K562 (cell line): ENCODE data around the gene FCGR3A. TPM values are rescaled to one million over a fixed set of nuclear protein-coding genes. Genes with fewer than 3 reads are reported as not detected.
A peak's percentile ranks its signal among the peaks of the same experiment; 100 is the strongest.
"Not testable (repeated sequence)": the region's sequence is repeated elsewhere in the genome, so short reads cannot be mapped to it uniquely, and the experiment has no call there.

ENCODE experiments used
- MTA1 ChIP-seq: fragments of 450-650 bp; IDR thresholded peaks from 2 replicates; pipeline ENCODE4 v1.6.1; 2017; ENCODE audit warnings: borderline replicate concordance
- NCOA2 ChIP-seq, 2 experiments: fragments of 450-650 bp; IDR thresholded peaks; 2 replicates each; pipeline ENCODE4 v1.6.1; 2018; ENCODE audit warnings: mild to moderate bottlenecking in 2 of 2, moderate library complexity in 1 of 2; ENCODE audit not compliant: partially characterized antibody in 2 of 2
- NONO ChIP-seq, 2 experiments: fragments of 200-400 bp in 1 of 2; fragments of 450-650 bp in 1 of 2; formaldehyde crosslinking in 1 of 2; IDR thresholded peaks; 2 replicates each; pipeline ENCODE4 v1.6.1; 2017; ENCODE audit warnings: low read depth in 2 of 2, mild to moderate bottlenecking in 2 of 2, moderate library complexity in 2 of 2, low read length in 1 of 2
- POLR2H ChIP-seq: IDR thresholded peaks from 2 replicates; pipeline ENCODE4 v1.6.1; 2016; ENCODE audit warnings: missing genetic modification characterization, low read depth, mild to moderate bottlenecking, control low read depth, missing compliant biosample characterization, moderate library complexity
- TEAD4 ChIP-seq, 2 experiments: sonication (generic) in 1 of 2; formaldehyde crosslinking in 1 of 2; IDR thresholded peaks; 2 replicates each; pipeline versions ENCODE4 v1.6.1 to v1.8.0; 2012 to 2022; ENCODE audit warnings: borderline replicate concordance in 1 of 2, inconsistent platforms in 1 of 2, low read length in 1 of 2, mild to moderate bottlenecking in 1 of 2, missing genetic modification reagents in 1 of 2
- THRAP3 ChIP-seq: fragments of 450-650 bp; IDR thresholded peaks from 2 replicates; pipeline ENCODE4 v1.6.1; 2016; ENCODE audit warnings: mild to moderate bottlenecking, inconsistent platforms, borderline replicate concordance
- polyA plus RNA-seq, 8 experiments: library from polyadenylated mRNA; depleted of rRNA in 4 of 8; stranded (reverse) in 5 of 8; unstranded in 3 of 8; fragments of >200 nt; fragmentation: Nextera tagmentation in 2 of 8; fragmentation: Illumina TruSeq in 1 of 8; extraction: Ambion mirVana in 2 of 8; extraction: Trizol in 1 of 8; gene quantifications; 2 replicates each; pipeline versions ENCODE4 v1.2.1 to v1.2.3, GENCODE V29; 2011 to 2014; ENCODE audit warnings: inconsistent platforms in 1 of 8, missing spikeins in 1 of 8
- total RNA-seq, 7 experiments: library from RNA; depleted of rRNA in 6 of 7; stranded (reverse); fragments of >200 nt in 6 of 7; fragmentation: Illumina TruSeq in 2 of 7; extraction: Trizol in 2 of 7; gene quantifications; 2 replicates each; pipeline versions ENCODE4 v1.2.1 to v1.2.3, GENCODE V29; 2011 to 2021; ENCODE audit warnings: low replicate concordance in 1 of 7
- TF ChIP-seq, protein P1 (sequence below): sonication (generic); formaldehyde crosslinking; IDR thresholded peaks from 2 replicates; pipeline ENCODE4 v1.8.0; 2023; ENCODE audit warnings: mild to moderate bottlenecking, missing genetic modification reagents
- TF ChIP-seq, protein P2 (sequence below): fragments of 450-650 bp; IDR thresholded peaks from 2 replicates; pipeline ENCODE4 v1.6.1; 2017; ENCODE audit warnings: antibody characterized with exemption, mild to moderate bottlenecking
- TF ChIP-seq, protein P3 (sequence below): fragments of 250-450 bp; sonication (Bioruptor Pico); IDR thresholded peaks from 2 replicates; pipeline ENCODE4 v1.8.0; 2022; ENCODE audit warnings: inconsistent platforms
- TF ChIP-seq, protein P4 (sequence below): IDR thresholded peaks from 3 replicates; pipeline ENCODE4 v1.6.1; 2011; ENCODE audit warnings: borderline replicate concordance, mild to moderate bottlenecking, moderate library complexity; ENCODE audit not compliant: insufficient read length; ENCODE audit errors: extremely low read depth

Gene FCGR3A
- total and polyA plus RNA-seq, 9 of the 15 experiments (the other 6 are each of a cell fraction or from before 2014, with no cell fraction given) = 0.04 to 0.29 (median 0.14) TPM; not detected in 3

DNA sequence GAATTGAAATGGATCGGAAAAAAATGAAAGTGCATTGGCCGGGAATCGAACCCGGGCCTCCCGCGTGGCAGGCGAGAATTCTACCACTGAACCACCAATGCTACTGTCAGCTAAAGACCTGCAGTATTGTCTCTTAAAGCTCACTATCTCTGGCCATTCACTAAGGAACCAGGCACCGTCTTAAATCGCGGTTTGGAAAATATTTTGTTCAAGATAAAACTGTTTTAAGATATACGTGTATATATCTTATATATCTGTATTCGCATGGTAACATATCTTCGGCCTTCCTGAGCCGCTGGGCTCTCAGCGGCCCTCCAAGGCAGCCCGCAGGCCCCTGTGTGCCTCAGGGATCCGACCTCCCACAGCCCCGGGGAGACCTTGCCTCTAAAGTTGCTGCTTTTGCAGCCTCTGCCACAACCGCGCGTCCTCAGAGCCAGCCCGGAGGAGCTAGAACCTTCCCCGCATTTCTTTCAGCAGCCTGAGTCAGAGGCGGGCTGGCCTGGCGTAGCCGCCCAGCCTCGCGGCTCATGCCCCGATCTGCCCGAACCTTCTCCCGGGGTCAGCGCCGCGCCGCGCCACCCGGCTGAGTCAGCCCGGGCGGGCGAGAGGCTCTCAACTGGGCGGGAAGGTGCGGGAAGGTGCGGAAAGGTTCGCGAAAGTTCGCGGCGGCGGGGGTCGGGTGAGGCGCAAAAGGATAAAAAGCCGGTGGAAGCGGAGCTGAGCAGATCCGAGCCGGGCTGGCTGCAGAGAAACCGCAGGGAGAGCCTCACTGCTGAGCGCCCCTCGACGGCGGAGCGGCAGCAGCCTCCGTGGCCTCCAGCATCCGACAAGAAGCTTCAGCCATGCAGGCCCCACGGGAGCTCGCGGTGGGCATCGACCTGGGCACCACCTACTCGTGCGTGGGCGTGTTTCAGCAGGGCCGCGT is 25.5 kb downstream of the FCGR3A start, which contains the start of gene HSPA6 (continued):
- peak in 1 of 2 experiments; percentile 62; a peak in 1 of 4 replicates for TF ChIP-seq NONO (IDR thresholded peaks at IDR 0.05; ENCODE audit: low read depth in 2 of 2, low read length in 1 of 2)
- TF ChIP-seq, protein P1, sequence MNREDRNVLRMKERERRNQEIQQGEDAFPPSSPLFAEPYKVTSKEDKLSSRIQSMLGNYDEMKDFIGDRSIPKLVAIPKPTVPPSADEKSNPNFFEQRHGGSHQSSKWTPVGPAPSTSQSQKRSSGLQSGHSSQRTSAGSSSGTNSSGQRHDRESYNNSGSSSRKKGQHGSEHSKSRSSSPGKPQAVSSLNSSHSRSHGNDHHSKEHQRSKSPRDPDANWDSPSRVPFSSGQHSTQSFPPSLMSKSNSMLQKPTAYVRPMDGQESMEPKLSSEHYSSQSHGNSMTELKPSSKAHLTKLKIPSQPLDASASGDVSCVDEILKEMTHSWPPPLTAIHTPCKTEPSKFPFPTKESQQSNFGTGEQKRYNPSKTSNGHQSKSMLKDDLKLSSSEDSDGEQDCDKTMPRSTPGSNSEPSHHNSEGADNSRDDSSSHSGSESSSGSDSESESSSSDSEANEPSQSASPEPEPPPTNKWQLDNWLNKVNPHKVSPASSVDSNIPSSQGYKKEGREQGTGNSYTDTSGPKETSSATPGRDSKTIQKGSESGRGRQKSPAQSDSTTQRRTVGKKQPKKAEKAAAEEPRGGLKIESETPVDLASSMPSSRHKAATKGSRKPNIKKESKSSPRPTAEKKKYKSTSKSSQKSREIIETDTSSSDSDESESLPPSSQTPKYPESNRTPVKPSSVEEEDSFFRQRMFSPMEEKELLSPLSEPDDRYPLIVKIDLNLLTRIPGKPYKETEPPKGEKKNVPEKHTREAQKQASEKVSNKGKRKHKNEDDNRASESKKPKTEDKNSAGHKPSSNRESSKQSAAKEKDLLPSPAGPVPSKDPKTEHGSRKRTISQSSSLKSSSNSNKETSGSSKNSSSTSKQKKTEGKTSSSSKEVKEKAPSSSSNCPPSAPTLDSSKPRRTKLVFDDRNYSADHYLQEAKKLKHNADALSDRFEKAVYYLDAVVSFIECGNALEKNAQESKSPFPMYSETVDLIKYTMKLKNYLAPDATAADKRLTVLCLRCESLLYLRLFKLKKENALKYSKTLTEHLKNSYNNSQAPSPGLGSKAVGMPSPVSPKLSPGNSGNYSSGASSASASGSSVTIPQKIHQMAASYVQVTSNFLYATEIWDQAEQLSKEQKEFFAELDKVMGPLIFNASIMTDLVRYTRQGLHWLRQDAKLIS (CRISPR knock-in tag) = 0 out of 2 replicates have a peak, but pooled peaks have one; percentile 36
- TF ChIP-seq MTA1 = 0 out of 2 replicates have a peak, but pooled peaks have one; percentile 61
- peak in 1 of 2 experiments; percentile 62 for TF ChIP-seq NCOA2 (IDR thresholded peaks at IDR 0.05; ENCODE audit: partially characterized antibody in 2 of 2)
- TF ChIP-seq, protein P2, sequence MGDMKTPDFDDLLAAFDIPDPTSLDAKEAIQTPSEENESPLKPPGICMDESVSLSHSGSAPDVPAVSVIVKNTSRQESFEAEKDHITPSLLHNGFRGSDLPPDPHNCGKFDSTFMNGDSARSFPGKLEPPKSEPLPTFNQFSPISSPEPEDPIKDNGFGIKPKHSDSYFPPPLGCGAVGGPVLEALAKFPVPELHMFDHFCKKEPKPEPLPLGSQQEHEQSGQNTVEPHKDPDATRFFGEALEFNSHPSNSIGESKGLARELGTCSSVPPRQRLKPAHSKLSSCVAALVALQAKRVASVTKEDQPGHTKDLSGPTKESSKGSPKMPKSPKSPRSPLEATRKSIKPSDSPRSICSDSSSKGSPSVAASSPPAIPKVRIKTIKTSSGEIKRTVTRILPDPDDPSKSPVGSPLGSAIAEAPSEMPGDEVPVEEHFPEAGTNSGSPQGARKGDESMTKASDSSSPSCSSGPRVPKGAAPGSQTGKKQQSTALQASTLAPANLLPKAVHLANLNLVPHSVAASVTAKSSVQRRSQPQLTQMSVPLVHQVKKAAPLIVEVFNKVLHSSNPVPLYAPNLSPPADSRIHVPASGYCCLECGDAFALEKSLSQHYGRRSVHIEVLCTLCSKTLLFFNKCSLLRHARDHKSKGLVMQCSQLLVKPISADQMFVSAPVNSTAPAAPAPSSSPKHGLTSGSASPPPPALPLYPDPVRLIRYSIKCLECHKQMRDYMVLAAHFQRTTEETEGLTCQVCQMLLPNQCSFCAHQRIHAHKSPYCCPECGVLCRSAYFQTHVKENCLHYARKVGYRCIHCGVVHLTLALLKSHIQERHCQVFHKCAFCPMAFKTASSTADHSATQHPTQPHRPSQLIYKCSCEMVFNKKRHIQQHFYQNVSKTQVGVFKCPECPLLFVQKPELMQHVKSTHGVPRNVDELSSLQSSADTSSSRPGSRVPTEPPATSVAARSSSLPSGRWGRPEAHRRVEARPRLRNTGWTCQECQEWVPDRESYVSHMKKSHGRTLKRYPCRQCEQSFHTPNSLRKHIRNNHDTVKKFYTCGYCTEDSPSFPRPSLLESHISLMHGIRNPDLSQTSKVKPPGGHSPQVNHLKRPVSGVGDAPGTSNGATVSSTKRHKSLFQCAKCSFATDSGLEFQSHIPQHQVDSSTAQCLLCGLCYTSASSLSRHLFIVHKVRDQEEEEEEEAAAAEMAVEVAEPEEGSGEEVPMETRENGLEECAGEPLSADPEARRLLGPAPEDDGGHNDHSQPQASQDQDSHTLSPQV = peak; percentile 87
- TF ChIP-seq, protein P3, sequence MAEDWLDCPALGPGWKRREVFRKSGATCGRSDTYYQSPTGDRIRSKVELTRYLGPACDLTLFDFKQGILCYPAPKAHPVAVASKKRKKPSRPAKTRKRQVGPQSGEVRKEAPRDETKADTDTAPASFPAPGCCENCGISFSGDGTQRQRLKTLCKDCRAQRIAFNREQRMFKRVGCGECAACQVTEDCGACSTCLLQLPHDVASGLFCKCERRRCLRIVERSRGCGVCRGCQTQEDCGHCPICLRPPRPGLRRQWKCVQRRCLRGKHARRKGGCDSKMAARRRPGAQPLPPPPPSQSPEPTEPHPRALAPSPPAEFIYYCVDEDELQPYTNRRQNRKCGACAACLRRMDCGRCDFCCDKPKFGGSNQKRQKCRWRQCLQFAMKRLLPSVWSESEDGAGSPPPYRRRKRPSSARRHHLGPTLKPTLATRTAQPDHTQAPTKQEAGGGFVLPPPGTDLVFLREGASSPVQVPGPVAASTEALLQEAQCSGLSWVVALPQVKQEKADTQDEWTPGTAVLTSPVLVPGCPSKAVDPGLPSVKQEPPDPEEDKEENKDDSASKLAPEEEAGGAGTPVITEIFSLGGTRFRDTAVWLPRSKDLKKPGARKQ = 0 out of 2 replicates have a peak, but pooled peaks have one; percentile 29
- TF ChIP-seq, protein P4, sequence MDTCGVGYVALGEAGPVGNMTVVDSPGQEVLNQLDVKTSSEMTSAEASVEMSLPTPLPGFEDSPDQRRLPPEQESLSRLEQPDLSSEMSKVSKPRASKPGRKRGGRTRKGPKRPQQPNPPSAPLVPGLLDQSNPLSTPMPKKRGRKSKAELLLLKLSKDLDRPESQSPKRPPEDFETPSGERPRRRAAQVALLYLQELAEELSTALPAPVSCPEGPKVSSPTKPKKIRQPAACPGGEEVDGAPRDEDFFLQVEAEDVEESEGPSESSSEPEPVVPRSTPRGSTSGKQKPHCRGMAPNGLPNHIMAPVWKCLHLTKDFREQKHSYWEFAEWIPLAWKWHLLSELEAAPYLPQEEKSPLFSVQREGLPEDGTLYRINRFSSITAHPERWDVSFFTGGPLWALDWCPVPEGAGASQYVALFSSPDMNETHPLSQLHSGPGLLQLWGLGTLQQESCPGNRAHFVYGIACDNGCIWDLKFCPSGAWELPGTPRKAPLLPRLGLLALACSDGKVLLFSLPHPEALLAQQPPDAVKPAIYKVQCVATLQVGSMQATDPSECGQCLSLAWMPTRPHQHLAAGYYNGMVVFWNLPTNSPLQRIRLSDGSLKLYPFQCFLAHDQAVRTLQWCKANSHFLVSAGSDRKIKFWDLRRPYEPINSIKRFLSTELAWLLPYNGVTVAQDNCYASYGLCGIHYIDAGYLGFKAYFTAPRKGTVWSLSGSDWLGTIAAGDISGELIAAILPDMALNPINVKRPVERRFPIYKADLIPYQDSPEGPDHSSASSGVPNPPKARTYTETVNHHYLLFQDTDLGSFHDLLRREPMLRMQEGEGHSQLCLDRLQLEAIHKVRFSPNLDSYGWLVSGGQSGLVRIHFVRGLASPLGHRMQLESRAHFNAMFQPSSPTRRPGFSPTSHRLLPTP = peak; percentile 63
- TF ChIP-seq THRAP3 = 0 out of 2 replicates have a peak, but pooled peaks have one; percentile 48
- peak; percentile 82 for TF ChIP-seq TEAD4 (IDR thresholded peaks at IDR 0.05; ENCODE audit: low read length)
- TF ChIP-seq TEAD4 (CRISPR knock-in tag; IDR thresholded peaks at IDR 0.05; ENCODE audit: borderline replicate concordance) = not testable (repeated sequence)
- peak; percentile 99 for TF ChIP-seq POLR2H (tag)
